ENCODE measurements around the gene HMGXB3. TPM values are rescaled to one million over a fixed set of nuclear protein-coding genes. Genes with fewer than 3 reads are reported as not detected.

Gene HMGXB3
- total RNA-seq, 4 donors from 2014 or later = 23.6 to 44.6 (median 29.4) TPM

DNA sequence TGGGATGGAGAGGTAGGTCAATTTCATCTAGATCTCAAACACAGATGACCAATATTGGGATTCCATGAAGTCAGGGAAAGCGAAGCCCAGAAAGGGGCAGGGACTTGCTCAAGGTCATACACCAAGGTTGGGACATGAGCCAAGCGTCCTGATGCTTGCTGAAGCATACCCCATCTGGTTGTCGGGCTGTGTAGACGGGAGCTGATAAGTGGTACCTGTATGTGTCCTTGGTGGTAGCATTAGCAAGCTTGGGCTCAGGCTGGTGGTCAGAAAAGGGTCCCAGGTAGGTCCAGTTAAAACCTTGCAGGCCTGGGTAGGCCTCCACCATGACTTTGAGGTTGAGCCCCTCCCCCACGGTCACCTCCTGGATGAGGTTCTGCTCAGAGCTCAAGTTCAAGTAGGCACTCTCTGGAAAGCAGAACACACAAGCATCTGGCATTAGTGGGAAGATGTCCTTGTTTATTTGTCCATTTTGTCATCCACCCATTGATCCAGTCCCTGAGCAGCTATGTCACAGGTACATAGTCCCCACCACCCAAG lies 72.6 kb downstream of the HMGXB3 start:
- TF ChIP-seq, protein P1, sequence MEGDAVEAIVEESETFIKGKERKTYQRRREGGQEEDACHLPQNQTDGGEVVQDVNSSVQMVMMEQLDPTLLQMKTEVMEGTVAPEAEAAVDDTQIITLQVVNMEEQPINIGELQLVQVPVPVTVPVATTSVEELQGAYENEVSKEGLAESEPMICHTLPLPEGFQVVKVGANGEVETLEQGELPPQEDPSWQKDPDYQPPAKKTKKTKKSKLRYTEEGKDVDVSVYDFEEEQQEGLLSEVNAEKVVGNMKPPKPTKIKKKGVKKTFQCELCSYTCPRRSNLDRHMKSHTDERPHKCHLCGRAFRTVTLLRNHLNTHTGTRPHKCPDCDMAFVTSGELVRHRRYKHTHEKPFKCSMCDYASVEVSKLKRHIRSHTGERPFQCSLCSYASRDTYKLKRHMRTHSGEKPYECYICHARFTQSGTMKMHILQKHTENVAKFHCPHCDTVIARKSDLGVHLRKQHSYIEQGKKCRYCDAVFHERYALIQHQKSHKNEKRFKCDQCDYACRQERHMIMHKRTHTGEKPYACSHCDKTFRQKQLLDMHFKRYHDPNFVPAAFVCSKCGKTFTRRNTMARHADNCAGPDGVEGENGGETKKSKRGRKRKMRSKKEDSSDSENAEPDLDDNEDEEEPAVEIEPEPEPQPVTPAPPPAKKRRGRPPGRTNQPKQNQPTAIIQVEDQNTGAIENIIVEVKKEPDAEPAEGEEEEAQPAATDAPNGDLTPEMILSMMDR (IDR thresholded peaks at IDR 0.05; ENCODE audit: low read depth) = no peak

DNA sequence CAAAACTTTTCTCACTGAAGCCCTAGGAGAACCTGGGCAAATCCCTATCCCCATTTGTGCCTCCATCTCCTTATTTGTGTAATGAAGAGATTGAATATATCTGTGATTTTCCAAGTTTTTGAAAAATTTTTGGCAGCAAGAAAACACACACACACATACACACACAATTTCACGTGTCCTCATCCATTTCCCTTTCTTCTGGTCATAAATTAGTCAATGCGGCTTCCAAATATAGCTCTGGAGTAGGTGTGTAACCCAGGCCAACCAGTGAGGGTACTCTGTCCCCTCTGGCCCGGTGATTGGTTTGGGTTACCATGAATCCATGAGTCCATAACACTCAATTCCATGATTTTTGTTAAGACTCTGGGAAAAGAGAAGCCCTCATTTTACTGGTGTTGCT lies 73.1 kb downstream of the HMGXB3 start:
- TF ChIP-seq, protein P1 (IDR thresholded peaks at IDR 0.05; ENCODE audit: low read depth) = no peak

DNA sequence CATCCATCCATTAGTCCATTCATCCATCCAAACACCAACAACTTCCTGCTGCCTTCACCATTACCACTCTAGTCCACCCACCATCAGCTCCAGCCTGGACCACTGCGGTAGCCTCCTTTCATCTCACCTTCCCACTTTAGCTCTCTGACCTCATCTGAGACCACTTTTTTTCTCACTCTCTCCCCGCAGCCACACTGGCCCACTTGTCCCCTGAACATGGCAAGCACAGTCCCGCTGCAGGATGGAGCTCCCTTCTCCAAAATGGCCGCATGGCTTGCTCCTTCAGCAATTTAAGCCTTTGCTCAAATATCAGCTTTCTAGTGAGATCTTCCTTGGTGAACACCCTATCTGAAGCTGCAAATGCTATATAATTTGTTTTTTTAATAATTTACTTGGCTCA lies 74.7 kb downstream of the HMGXB3 start:
- TF ChIP-seq, protein P1 (IDR thresholded peaks at IDR 0.05; ENCODE audit: low read depth) = no peak

DNA sequence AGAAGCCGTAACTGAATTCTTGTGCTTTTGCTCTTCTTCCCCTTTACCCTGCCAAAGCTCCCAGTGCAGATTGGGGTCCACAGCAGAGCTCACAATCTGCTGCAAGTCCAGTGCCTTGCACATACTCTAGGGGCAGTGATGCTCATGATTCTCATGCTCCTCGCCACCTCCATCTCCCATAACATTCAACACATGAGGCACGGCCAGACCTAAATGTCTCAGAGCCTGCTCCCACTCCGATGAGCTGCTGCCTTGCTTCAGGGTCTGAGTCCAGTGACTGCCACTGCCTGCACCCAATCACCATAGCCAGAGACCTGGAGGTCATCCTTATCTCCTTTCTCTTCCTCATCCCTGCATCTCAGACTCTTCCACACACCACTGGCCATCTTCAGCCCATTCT lies 75.3 kb downstream of the HMGXB3 start:
- TF ChIP-seq, protein P1 (IDR thresholded peaks at IDR 0.05; ENCODE audit: low read depth) = no peak

DNA sequence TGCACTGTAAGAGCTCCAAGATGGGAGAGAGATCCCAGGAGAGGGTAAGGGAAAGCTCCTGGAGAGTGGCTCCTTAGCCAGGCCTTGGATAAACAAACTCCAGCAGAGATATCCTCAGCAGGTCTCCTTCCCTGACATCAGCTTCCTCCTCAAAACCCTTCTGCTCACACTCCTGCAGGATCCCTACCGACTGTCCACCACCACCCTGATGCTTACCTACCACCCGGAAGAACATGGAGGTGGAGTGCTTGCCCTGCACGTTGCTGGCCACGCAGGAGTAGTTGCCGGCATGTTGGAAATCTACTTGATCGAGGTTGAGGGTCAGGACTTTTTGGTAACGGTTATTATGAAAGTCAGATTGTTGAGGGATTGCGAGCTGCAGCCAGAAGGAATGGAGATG lies 76.5 kb downstream of the HMGXB3 start:
- TF ChIP-seq, protein P1 (IDR thresholded peaks at IDR 0.05; ENCODE audit: low read depth) = no peak

DNA sequence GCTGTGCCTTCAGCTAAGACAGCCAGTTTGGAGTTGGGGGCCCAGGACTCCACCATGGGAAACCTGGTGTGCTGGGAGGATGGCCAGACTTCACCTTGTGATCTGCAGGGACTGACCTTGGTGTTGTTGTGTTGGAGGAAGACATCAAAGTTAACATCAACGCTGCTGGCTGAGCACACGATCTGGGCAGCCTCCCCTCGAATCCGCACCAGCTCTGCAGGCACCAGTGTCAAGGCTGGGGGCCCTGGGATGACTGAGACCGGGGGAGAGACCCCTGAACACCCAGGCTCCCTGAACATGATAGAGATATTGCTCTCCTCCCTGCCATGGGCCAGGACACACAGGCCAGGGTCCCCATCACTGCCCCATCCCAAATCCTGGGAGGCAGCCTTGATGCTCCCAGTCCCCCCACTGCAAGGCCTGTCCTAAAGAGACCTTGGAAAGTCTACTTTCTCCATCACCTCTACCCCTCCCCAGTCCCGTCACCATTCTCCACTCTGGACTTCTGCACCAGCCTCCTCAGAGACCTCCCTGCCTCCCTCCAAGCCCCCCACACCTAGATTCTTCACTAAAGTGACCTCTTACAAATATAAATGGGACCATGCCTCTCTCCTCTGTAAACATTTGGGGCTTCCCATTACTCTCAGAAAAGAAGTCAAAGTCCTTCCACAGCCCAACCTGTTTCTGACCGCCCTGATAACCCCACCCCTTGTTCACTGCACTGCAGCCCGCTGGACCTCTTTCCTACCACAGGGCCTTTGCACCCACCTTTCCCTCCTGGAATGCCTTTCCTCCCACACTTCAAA lies 77.7 kb downstream of the HMGXB3 start:
- TF ChIP-seq, protein P1 (IDR thresholded peaks at IDR 0.05; ENCODE audit: low read depth) = no peak

DNA sequence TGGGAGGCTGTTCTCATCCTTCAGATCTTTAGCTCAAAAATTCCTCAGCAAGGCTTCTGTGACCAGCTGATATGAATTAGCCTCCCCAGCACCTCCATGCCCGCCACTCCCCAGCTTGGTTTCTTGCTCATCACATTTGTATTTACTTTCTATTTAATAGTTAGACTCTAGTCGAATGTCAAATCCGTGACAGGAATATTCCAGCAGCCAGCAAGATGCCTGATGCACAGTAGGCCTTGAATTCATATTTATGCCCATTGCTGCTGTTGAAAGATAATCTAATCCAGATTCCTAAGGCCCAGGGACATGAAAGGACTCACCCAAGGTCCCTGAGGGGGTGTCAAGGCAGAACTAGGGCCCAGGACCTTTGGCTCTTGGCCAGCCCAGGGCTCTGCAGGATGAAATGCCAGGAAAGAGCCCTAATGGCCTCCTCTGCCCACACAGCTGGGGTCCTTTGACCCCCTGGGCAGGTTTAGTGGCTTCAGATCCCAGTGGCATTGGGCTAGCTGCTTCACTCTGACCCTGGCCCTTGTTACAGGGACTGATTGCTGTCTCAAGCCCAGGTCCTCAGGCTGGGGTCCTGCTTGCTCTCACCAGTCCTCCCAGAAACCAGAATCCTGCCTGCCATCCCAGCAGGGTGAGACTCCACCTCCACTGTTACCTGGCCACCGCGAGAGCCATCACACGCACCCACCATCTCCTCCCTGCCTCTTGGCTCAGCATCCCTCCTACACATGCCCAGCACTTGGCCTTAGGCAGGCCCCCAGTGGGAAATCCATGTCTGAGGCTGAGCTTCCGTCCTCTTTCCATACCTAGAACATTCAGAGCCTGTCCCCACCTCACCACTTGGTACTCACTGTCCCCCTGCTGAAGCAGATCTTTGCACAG lies 78.5 kb downstream of the HMGXB3 start:
- TF ChIP-seq, protein P1 (IDR thresholded peaks at IDR 0.05; ENCODE audit: low read depth) = no peak

Measured in subcutaneous adipose tissue (tissue), 4 donors.